Activated CD4-positive, alpha-beta T cell treated with anti-CD3 and anti-CD28 coated beads for 24 hours (primary cell): ENCODE data around the gene CPXM2.

Experiments
- DNase-seq, 2 donors: peaks; one replicate each; pipeline ENCODE4 v3.0.0-alpha.2; 2020; ENCODE audit warnings: low read depth in 2 of 2

The CPXM2 gene

GRCh38 chr10:123891144-123892071 lies at the start of gene CPXM2:
Gene CPXM2, minus strand, starts transcription at chr10:123891807. Its CDS starts 148 bp downstream, at chr10:123891659.
- no peak for DNase-seq

GRCh38 chr10:123939591-123939990 lies 48.0 kb upstream of the CPXM2 start:
- no peak for DNase-seq

- DNase-seq = no peak
These were observed 47.3 kb upstream of the CPXM2 start for GRCh38 chr10:123938890-123939289.

- DNase-seq = no peak
These were observed 44.8 kb upstream of the CPXM2 start for GRCh38 chr10:123936426-123936825.

DNA sequence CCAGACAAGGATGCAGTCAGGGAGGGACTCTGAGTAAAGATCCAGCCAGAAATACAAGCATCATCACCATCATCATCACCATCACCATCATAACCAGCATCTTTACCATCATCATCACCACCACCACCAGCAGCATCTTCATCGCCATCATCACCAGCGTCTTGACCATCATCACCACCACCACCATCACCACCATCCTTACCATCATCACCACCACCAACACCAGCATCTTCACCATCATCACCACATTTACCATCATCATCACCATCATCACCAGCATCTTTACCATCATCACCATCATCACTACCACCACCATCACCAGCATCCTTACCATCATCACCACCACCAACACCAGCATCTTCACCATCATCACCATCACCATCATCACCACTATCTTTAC lies 44.1 kb upstream of the CPXM2 start:
- no peak for DNase-seq

GRCh38 chr10:123934846-123935245 lies 43.2 kb upstream of the CPXM2 start:
- DNase-seq = no peak

DNA sequence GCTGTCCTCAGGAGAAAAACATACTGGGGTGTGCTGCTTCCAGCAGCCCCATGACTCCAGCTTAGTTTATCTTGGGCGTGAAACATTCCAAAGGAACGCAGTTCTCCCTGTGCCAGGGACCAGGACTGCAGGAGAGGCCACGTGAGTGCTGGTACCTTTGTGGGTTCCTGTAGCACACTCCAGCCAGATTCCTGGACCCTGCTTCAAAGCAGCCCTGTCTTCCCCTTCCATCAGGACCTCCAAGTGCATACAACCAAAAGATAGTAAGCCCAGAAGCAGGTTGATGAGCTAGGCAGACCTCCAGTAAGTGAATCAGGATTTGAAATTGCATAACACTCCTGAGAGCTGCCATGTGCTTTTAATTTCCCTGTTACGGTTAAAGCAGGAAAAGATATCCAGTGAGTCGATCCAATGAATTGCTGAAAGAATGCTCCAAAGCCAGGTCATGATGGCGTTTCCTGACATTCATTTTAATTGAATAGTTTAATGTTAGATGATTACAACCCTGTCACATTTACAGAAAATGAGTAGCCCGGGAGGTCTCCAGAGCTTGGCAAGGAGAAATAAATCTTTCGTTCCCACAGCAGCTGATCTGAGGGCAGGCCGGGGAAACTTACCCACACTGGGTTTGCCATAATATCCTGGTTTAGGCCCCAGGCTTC lies 38.9 kb upstream of the CPXM2 start:
- DNase-seq = no peak

DNA sequence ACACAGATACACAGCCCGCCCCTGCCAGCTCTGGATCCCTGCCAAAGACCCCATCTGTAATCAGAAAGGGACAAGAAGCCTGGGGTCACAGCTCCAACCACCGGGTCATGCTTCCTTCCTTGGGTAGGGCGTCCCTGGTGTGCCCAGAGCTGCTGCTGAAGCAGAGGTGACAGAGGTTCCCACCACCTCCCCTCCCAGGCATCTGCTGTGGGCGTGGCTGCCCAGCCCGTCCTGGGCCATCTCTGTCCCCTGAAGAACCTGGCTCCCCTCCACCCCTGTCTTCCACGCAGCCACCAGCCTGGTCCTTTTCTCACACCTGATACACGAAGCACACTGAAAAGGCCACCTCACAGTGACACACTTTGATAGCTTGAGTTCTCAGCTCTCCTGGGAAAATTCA lies 38.2 kb upstream of the CPXM2 start:
- no peak for DNase-seq

DNA sequence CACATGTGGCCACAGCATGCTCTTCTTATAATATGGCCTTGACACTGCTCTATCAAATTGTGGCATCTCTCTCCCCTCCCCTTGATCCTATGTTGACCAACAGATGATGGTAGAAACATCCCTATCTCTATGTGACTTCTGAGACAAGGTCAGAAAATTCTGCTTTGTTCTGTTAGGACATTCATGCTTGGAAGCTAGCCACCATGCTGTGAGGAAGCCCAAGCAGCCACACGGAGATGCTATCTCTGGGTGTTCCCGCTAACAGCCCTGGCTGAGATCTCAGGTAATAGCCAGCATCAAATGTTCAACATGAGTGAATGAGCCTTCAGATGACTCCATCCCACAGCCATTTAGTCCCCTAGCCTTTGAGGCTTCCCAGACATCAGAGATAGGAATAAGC lies 36.8 kb upstream of the CPXM2 start:
- DNase-seq = no peak

- DNase-seq = no peak
These were observed 35.0 kb upstream of the CPXM2 start for GRCh38 chr10:123926401-123927264.

DNA sequence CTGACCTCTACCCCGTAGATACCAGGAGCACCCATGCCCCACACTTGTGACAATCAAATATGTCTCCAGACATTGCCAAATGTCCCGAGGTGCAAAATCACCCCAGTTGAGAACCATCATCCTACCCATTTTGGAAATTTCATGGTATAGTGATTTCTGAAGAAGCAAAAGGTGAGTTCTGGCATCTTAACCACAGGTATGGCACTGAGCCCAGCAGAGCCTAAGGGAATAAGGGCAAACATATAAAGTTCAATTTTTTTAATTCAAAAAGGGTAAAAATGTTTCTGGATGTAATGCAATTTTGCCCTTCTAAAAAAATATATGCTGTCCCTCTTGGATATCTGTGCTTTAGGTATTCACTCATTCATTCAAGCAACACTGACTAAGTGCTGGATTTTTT lies 30.5 kb upstream of the CPXM2 start:
- DNase-seq = no peak

- no peak for DNase-seq
These were observed 25.2 kb upstream of the CPXM2 start for GRCh38 chr10:123916775-123917174.

DNA sequence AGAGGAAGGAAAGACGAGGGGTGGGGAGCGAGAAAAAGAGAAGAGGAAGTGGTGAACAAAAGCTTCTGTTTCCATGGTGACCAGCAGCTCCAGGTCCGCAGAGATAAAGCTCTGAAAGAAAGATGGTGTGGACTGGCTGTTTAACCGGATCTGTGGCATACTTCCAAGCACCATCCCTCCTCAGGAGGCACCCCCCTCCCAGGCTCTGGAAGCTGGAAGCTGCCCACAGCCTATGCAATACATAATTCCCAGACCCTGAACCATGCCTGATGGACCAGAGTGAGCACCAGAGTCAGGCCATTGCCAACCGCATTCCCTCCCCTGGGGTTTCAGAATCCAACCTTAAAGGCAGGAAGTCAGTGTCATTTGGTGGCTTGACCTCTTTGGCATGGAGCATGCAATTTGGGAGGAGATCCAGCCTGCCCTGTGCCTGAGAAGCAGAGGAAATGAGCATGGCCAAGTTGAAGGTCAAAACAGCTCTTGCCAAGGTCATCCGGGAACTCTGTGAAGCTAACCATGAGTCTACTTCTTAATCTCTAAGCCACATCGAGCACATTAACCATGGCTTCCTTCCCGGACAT lies 22.2 kb upstream of the CPXM2 start:
- no peak for DNase-seq

DNA sequence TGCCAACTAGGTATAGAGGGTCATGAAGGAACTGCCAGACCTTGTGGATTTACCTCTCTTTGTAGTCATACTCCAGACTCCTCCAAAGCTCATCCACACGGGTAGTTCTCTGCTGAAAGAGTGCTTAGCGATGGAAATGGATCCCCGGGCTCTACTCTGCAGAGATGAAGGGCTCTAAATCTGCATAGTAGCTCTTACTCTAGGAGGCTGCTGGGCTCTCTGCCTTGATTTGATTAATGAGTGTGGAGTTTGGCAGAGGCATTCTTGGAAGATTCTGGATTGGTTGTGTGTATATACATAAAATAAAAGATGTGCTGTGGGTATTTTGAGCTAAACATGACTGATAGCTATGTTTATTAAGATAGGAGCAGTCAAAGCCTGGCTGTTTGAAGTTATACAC lies 21.3 kb upstream of the CPXM2 start:
- DNase-seq = no peak

GRCh38 chr10:123912466-123912865 lies 20.9 kb upstream of the CPXM2 start:
- DNase-seq = no peak

- DNase-seq = no peak
These were observed 20.3 kb upstream of the CPXM2 start for GRCh38 chr10:123911866-123912265.

- no peak for DNase-seq
These were observed 18.3 kb upstream of the CPXM2 start for GRCh38 chr10:123909866-123910265.

DNA sequence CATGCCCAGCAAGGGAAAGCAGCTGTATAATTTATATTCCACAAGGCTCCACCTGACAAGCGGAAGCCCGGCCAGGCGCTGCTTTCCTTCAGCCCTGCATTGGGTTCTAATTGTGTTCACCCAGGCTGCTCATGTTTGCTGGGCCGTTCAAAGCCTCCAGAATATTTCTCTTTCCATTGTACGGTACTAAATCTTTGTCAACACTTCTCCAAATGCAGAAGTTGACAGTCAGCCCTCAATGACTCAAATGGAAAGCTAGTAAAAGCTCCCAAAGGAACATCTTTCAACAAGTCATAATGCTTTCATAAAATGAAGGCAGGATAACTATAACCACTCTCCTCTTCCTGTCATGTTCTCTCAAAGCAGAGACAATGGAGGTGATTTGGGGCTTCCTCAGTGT lies 17.8 kb upstream of the CPXM2 start:
- no peak for DNase-seq

DNA sequence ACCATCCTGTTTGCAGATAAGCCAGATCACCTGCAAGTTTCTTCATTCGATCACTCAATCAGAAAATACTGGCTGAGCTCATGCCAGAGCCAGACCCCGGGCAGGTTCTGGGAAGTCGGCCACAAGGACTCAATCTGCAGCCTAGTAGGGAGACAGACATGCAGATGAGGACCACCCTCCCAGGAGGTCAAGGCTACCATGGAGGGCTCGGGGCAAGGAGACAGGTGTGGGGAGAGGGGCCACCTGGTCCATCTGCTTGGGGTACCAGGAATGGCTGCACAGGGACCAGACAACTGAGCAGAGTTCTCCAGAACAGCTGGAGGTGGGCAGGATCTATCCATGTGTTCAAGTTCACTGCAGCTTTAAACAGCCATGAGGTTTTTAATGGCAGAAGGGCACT lies 16.8 kb upstream of the CPXM2 start:
- no peak for DNase-seq

- DNase-seq = no peak
These were observed 15.5 kb upstream of the CPXM2 start for GRCh38 chr10:123906884-123907652.

GRCh38 chr10:123906296-123906695 lies 14.7 kb upstream of the CPXM2 start:
- no peak for DNase-seq
